ENCODE results near the gene EEF2K. TPM values are rescaled to one million over a fixed set of nuclear protein-coding genes. Genes with fewer than 3 reads are reported as not detected.
A peak's percentile ranks its signal among the peaks of the same experiment; 100 is the strongest.

Gene EEF2K
- total and polyA plus RNA-seq, 2 of the 13 experiments (the other 11 are each of a cell fraction or from before 2014, with no cell fraction given) = 22.0 to 23.8 TPM

DNA sequence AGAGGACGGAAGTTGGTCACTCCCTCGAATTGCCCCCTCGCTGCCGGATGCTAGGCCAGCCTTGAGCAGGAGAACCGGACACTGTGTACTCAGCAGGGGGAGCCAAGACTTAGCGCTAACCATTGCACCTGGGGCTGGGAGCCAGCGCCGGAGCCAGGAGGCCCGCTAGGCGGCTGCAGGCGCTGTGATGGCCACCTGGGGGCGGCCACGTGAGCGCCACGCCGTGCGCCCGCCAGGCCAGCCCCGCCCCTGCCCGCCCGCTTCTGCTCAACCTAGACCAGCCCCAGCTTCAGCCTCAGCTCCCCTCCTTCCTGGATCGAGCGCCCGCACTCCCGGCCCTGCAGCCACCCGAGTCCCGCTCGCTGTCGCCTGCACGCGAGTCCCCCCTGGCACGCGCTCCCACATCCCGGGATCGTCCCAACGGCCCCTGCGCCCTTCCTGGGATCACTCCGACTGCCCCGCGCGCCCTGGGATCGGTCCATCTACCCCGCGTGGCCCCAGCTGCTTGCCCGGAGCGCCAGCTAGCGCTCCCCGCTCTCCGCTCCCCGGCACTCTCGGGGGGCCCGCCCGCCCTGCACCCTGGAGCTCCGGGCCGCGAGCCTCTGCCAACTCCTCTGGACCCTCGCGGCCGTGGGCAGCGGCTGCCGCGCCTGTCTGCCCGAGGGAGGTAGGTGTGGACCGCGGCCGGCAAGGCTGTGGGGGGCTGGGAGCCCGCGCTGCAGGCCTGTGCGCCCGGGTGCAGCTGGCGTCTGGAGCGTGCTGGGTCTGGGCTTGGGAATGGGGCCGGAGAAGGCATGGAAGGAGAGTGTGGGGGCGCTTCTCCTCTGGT, at the start of gene EEF2K (continued):
- TF ChIP-seq, protein P1, sequence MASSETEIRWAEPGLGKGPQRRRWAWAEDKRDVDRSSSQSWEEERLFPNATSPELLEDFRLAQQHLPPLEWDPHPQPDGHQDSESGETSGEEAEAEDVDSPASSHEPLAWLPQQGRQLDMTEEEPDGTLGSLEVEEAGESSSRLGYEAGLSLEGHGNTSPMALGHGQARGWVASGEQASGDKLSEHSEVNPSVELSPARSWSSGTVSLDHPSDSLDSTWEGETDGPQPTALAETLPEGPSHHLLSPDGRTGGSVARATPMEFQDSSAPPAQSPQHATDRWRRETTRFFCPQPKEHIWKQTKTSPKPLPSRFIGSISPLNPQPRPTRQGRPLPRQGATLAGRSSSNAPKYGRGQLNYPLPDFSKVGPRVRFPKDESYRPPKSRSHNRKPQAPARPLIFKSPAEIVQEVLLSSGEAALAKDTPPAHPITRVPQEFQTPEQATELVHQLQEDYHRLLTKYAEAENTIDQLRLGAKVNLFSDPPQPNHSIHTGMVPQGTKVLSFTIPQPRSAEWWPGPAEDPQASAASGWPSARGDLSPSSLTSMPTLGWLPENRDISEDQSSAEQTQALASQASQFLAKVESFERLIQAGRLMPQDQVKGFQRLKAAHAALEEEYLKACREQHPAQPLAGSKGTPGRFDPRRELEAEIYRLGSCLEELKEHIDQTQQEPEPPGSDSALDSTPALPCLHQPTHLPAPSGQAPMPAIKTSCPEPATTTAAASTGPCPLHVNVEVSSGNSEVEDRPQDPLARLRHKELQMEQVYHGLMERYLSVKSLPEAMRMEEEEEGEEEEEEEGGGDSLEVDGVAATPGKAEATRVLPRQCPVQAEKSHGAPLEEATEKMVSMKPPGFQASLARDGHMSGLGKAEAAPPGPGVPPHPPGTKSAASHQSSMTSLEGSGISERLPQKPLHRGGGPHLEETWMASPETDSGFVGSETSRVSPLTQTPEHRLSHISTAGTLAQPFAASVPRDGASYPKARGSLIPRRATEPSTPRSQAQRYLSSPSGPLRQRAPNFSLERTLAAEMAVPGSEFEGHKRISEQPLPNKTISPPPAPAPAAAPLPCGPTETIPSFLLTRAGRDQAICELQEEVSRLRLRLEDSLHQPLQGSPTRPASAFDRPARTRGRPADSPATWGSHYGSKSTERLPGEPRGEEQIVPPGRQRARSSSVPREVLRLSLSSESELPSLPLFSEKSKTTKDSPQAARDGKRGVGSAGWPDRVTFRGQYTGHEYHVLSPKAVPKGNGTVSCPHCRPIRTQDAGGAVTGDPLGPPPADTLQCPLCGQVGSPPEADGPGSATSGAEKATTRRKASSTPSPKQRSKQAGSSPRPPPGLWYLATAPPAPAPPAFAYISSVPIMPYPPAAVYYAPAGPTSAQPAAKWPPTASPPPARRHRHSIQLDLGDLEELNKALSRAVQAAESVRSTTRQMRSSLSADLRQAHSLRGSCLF (CRISPR knock-in tag; IDR thresholded peaks at IDR 0.05; ENCODE audit: borderline replicate concordance) = peak; percentile 68; the same call in 1 of the 2 replicates
- TF ChIP-seq, protein P2, sequence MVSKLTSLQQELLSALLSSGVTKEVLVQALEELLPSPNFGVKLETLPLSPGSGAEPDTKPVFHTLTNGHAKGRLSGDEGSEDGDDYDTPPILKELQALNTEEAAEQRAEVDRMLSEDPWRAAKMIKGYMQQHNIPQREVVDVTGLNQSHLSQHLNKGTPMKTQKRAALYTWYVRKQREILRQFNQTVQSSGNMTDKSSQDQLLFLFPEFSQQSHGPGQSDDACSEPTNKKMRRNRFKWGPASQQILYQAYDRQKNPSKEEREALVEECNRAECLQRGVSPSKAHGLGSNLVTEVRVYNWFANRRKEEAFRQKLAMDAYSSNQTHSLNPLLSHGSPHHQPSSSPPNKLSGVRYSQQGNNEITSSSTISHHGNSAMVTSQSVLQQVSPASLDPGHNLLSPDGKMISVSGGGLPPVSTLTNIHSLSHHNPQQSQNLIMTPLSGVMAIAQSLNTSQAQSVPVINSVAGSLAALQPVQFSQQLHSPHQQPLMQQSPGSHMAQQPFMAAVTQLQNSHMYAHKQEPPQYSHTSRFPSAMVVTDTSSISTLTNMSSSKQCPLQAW (CRISPR knock-in tag; IDR thresholded peaks at IDR 0.05) = no peak
- TF ChIP-seq EEA1 (CRISPR knock-in tag; IDR thresholded peaks at IDR 0.05; ENCODE audit: borderline replicate concordance) = peak; percentile 96
- TF ChIP-seq, protein P3, sequence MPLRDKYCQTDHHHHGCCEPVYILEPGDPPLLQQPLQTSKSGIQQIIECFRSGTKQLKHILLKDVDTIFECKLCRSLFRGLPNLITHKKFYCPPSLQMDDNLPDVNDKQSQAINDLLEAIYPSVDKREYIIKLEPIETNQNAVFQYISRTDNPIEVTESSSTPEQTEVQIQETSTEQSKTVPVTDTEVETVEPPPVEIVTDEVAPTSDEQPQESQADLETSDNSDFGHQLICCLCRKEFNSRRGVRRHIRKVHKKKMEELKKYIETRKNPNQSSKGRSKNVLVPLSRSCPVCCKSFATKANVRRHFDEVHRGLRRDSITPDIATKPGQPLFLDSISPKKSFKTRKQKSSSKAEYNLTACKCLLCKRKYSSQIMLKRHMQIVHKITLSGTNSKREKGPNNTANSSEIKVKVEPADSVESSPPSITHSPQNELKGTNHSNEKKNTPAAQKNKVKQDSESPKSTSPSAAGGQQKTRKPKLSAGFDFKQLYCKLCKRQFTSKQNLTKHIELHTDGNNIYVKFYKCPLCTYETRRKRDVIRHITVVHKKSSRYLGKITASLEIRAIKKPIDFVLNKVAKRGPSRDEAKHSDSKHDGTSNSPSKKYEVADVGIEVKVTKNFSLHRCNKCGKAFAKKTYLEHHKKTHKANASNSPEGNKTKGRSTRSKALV (CRISPR knock-in tag; IDR thresholded peaks at IDR 0.05) = peak; percentile 98
- peak; percentile 89 for TF ChIP-seq YY1 (IDR thresholded peaks at IDR 0.05; ENCODE audit: insufficient read depth, insufficient replicate concordance, low read depth, low read length)
- peak; percentile 71 for TF ChIP-seq GABPA (IDR thresholded peaks at IDR 0.05; ENCODE audit: low read depth, low read length)
- TF ChIP-seq GABPA (CRISPR knock-in tag; IDR thresholded peaks at IDR 0.05; ENCODE audit: low read depth) = peak; percentile 89
- TF ChIP-seq GLI4 (CRISPR knock-in tag; IDR thresholded peaks at IDR 0.05; ENCODE audit: borderline replicate concordance) = peak; percentile 78
- no peak for TF ChIP-seq NONO (IDR thresholded peaks at IDR 0.05)
- peak; percentile 89 for TF ChIP-seq NONO (CRISPR knock-in tag; conservative IDR thresholded peaks at IDR 0.05)
- no peak for TF ChIP-seq ZKSCAN5 (CRISPR knock-in tag; IDR thresholded peaks at IDR 0.05)
- TF ChIP-seq, protein P4, sequence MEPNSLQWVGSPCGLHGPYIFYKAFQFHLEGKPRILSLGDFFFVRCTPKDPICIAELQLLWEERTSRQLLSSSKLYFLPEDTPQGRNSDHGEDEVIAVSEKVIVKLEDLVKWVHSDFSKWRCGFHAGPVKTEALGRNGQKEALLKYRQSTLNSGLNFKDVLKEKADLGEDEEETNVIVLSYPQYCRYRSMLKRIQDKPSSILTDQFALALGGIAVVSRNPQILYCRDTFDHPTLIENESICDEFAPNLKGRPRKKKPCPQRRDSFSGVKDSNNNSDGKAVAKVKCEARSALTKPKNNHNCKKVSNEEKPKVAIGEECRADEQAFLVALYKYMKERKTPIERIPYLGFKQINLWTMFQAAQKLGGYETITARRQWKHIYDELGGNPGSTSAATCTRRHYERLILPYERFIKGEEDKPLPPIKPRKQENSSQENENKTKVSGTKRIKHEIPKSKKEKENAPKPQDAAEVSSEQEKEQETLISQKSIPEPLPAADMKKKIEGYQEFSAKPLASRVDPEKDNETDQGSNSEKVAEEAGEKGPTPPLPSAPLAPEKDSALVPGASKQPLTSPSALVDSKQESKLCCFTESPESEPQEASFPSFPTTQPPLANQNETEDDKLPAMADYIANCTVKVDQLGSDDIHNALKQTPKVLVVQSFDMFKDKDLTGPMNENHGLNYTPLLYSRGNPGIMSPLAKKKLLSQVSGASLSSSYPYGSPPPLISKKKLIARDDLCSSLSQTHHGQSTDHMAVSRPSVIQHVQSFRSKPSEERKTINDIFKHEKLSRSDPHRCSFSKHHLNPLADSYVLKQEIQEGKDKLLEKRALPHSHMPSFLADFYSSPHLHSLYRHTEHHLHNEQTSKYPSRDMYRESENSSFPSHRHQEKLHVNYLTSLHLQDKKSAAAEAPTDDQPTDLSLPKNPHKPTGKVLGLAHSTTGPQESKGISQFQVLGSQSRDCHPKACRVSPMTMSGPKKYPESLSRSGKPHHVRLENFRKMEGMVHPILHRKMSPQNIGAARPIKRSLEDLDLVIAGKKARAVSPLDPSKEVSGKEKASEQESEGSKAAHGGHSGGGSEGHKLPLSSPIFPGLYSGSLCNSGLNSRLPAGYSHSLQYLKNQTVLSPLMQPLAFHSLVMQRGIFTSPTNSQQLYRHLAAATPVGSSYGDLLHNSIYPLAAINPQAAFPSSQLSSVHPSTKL (CRISPR knock-in tag; IDR thresholded peaks at IDR 0.05) = peak; percentile 87
- TF ChIP-seq, protein P5, sequence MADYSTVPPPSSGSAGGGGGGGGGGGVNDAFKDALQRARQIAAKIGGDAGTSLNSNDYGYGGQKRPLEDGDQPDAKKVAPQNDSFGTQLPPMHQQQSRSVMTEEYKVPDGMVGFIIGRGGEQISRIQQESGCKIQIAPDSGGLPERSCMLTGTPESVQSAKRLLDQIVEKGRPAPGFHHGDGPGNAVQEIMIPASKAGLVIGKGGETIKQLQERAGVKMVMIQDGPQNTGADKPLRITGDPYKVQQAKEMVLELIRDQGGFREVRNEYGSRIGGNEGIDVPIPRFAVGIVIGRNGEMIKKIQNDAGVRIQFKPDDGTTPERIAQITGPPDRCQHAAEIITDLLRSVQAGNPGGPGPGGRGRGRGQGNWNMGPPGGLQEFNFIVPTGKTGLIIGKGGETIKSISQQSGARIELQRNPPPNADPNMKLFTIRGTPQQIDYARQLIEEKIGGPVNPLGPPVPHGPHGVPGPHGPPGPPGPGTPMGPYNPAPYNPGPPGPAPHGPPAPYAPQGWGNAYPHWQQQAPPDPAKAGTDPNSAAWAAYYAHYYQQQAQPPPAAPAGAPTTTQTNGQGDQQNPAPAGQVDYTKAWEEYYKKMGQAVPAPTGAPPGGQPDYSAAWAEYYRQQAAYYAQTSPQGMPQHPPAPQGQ (CRISPR knock-in tag; IDR thresholded peaks at IDR 0.05; ENCODE audit: borderline replicate concordance) = peak; percentile 87; the same call in 1 of the 2 replicates

Measured in HepG2 (cell line).